NCI-H2227 treated with DMSO at 0.1 percent for 48 hours (cell line): ENCODE measurements around the gene MMP10.

Source experiments
- DNase-seq: peaks from one replicate; lab custom pipeline; 2025; lab: John Stamatoyannopoulos, UW

The MMP10 gene

DNA sequence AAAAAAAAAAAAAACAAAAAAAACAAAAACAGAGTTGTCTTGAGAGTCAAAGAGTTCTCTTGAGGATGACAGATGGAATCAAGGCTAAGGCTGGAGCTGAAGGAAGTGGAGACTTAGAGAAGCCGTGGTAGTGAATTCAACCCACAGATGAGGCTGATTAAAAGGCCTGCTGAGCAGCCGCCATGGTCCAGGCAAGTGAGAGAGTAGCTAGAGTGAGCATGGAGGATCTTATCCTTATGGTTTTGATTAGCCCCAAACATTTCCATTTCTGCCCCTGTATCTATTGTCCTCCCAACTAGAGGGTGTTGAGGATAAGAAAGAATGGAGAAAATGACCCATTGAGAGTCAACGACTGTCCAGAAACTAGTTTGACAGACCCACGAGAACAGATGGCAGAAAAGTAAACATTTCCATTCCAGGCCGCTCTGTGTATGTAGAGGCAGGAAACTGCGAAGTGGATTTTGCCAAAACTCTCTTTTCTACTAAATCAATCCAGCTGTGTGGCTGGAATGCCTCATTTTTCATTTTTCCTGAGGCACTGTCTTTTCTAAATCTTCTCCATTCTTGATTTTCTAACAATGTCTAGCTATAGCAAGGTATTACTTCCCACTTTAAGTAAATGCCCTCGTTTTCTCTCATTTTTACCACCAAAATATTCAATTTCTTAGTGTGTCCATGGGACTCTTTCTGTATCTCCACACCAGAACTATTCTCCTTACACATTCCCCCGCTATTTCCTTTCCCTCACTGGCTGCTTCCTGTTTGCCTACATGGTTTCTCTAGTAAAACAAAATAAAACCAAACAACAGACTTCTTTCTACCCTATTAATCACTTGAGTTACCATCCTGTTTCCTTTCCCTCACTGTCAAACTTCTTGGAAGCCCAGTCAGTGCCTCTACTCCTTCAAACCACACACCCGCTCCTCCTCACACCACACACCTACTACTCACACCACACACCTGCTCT, 50.3 kb downstream of the MMP10 start:
- DNase-seq = no peak

DNA sequence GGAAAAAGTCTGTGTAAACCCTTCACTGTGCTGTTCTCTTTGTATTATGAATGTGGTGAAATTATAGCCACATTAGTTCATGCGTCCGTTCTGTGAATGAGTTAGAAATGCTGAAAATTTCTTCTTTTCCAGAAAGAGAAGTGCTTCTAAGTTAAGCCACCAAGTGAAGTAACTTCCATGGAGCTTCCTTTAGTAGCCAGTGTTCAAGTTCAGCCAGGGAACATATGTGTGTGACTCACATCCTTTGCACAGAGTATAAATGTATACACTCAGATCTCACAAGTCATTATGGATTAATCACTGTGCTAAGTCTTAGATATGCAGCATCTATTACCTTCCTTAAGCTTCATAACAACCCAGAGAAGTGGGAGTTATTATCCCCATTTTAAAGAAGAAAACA, 52.5 kb downstream of the MMP10 start:
- DNase-seq = no peak

DNA sequence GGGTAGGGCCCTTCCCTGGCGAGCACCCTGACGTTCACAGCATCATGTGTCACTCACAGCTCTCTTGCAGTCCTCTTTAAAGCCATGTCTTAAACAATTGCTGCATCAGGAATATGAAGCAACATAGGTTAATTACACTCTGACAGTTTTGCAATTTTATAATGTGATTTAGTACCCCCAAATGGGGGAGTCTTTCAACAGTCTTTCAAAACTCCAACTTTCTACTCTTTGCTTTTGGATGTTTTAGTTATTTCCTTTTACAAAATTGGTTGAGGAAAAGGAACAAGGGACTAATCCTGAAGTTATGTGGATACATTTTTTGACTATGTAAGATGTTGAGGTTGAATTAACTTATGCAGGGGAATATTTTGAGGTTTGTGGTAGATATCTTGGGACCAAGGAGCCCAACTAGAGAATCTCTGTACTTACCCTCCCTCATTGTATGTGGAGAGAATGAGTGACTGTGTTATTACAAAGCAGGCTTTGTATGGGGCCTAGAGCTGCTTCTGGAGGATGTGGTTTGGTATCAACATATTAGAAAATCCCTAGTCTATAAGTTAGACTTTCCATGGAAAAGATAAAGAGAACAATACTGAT, 55.4 kb downstream of the MMP10 start, which contains the start of gene MMP8:
Gene MMP8 (minus strand): TSS at position 51 of the 597 bp plus-strand sequence. CDS start 99 bp downstream, outside the sequence.
- DNase-seq = no peak

DNA sequence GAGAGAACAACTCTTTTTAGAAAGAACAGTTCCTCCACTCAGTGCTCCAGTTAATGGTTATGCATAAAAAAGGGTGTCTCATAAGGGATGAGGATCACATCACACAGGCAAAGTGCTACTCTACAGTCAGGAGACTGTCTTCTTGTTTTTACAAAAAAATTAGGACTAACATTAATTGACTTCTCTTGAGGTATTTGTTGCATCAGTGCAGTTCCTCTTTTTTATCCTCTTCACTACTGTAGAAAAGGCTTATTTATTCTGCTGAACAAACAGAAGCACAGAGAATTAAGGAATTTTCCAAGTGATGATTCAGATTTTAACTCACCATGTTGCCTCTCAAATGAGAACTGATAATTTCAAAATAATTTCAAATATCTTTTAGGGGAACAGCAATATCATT, 57.6 kb downstream of the MMP10 start:
- DNase-seq = no peak
